ENCODE data around the gene GLUD2.

The GLUD2 gene

DNA sequence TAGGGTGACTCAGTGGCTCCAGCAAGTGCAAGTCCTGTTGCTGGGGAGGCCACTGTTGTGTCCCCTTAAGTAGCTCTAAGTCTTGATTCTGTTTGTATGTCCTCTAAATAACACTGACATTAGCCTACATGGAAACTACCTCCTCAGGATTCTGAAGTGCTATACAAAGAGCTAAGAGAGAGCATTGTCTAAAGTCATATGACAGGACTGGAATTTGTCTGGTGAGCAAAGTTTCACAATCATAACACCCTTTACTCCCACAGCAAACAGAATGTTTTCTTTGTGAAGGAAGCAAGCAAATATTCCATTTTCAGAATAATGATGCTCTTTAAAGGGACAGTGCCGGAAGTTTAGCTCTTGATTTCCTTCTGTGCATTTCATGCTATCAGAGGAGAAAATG, 38.5 kb upstream of the GLUD2 start:
- no peaks in the 10 kb centered on the region for H4K20me1 ChIP-seq (ENCODE audit: insufficient read depth, low read length)
- no peaks in the 10 kb centered on the region for H3F3A ChIP-seq (ENCODE audit: insufficient read depth, low read length)
- H3K4me3 ChIP-seq (ENCODE audit: low read depth, low read length, poor library complexity, severe bottlenecking): no peak overlapping the region
- TF ChIP-seq EZH2 (IDR thresholded peaks at IDR 0.05; ENCODE audit: borderline replicate concordance, low read length): no peak
- TF ChIP-seq, protein P1, sequence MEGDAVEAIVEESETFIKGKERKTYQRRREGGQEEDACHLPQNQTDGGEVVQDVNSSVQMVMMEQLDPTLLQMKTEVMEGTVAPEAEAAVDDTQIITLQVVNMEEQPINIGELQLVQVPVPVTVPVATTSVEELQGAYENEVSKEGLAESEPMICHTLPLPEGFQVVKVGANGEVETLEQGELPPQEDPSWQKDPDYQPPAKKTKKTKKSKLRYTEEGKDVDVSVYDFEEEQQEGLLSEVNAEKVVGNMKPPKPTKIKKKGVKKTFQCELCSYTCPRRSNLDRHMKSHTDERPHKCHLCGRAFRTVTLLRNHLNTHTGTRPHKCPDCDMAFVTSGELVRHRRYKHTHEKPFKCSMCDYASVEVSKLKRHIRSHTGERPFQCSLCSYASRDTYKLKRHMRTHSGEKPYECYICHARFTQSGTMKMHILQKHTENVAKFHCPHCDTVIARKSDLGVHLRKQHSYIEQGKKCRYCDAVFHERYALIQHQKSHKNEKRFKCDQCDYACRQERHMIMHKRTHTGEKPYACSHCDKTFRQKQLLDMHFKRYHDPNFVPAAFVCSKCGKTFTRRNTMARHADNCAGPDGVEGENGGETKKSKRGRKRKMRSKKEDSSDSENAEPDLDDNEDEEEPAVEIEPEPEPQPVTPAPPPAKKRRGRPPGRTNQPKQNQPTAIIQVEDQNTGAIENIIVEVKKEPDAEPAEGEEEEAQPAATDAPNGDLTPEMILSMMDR (IDR thresholded peaks at IDR 0.05; ENCODE audit: low read length): no peak
- H3K9me2 ChIP-seq (ENCODE audit: low read depth, low read length): no peaks in the 10 kb centered on the region
- H3K36me3 ChIP-seq (ENCODE audit: insufficient read depth, low read length): no peaks in the 10 kb centered on the region
- no peak overlapping the region for H3K9ac ChIP-seq (ENCODE audit: low read length)
- H3K27ac ChIP-seq (ENCODE audit: low read depth, low read length, poor library complexity, severe bottlenecking): no peak overlapping the region
- H3K27me3 ChIP-seq (ENCODE audit: insufficient read depth, low read length): no peaks in the 10 kb centered on the region
- H3K4me2 ChIP-seq (ENCODE audit: low read length): no peak overlapping the region
- H2AFZ ChIP-seq (ENCODE audit: low read length): no peak overlapping the region
- no peaks in the 10 kb centered on the region for H3K4me1 ChIP-seq (ENCODE audit: insufficient read depth, low read length, severe bottlenecking)
- H3K9me3 ChIP-seq (ENCODE audit: low read length): no peaks in the 10 kb centered on the region
- no peaks in the 10 kb centered on the region for H3K79me2 ChIP-seq (ENCODE audit: insufficient read depth, low read length)

DNA sequence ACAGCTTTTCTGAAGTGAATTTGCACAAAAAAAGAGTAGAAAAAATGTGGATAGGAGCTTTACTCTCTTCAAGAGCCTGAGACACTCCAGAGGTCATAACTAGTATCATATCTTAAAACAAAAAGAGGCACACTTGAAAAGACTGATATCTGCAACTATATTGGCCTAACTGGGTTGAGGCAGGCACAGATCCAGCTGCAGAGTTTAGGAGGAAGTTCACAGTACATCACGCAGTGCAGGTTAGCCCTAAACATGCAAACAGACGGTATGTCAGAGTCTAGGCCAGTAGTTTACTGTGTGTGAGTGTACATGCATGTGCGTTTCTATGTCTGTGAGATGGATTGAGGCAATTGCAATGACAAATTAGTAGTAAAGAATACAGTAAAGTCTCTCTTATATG, 37.6 kb upstream of the GLUD2 start:
- H3K9ac ChIP-seq (ENCODE audit: low read length): no peak overlapping the region
- H3K9me3 ChIP-seq (ENCODE audit: low read length): no peaks in the 10 kb centered on the region
- no peak overlapping the region for H3K4me2 ChIP-seq (ENCODE audit: low read length)
- H3F3A ChIP-seq (ENCODE audit: insufficient read depth, low read length): no peaks in the 10 kb centered on the region
- no peak overlapping the region for H3K4me3 ChIP-seq (ENCODE audit: low read depth, low read length, poor library complexity, severe bottlenecking)
- no peaks in the 10 kb centered on the region for H3K79me2 ChIP-seq (ENCODE audit: insufficient read depth, low read length)
- no peaks in the 10 kb centered on the region for H3K27me3 ChIP-seq (ENCODE audit: insufficient read depth, low read length)
- no peak overlapping the region for H2AFZ ChIP-seq (ENCODE audit: low read length)
- no peak for TF ChIP-seq EZH2 (IDR thresholded peaks at IDR 0.05; ENCODE audit: borderline replicate concordance, low read length)
- TF ChIP-seq, protein P1 (IDR thresholded peaks at IDR 0.05; ENCODE audit: low read length): no peak
- H3K36me3 ChIP-seq (ENCODE audit: insufficient read depth, low read length): no peaks in the 10 kb centered on the region
- no peaks in the 10 kb centered on the region for H4K20me1 ChIP-seq (ENCODE audit: insufficient read depth, low read length)
- no peaks in the 10 kb centered on the region for H3K4me1 ChIP-seq (ENCODE audit: insufficient read depth, low read length, severe bottlenecking)
- no peaks in the 10 kb centered on the region for H3K9me2 ChIP-seq (ENCODE audit: low read depth, low read length)
- no peak overlapping the region for H3K27ac ChIP-seq (ENCODE audit: low read depth, low read length, poor library complexity, severe bottlenecking)

DNA sequence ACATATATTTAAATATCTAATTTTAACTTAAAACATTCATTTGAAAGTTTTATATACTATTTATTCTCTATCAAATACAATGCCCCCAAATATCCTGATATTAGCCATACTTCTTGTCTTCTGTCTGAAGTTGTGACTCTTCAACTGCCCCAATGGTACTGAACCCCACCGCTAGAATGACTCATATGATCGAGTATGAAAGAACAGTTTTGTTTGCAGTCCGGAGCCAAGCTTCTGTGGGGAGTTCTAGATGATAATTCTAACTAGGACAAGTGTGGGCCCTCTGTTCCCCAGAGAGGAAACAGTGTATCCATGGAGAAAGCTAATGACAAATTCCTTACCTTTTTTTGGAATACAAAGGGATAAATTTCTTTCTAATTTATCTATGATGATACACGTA, 37.2 kb upstream of the GLUD2 start:
- Histone ChIP-seq H3F3A (ENCODE audit: insufficient read depth, low read length) (no peaks in the 10 kb centered on the region), H3K27me3 (ENCODE audit: insufficient read depth, low read length) (no peaks in the 10 kb centered on the region), H3K9ac (ENCODE audit: low read length) (no peak overlapping the region), H3K9me3 (ENCODE audit: low read length) (no peaks in the 10 kb centered on the region), H3K4me3 (ENCODE audit: low read depth, low read length, poor library complexity, severe bottlenecking) (no peak overlapping the region), H3K36me3 (ENCODE audit: insufficient read depth, low read length) (no peaks in the 10 kb centered on the region), H2AFZ (ENCODE audit: low read length) (no peak overlapping the region), H3K4me1 (ENCODE audit: insufficient read depth, low read length, severe bottlenecking) (no peaks in the 10 kb centered on the region), H3K9me2 (ENCODE audit: low read depth, low read length) (no peaks in the 10 kb centered on the region), H3K27ac (ENCODE audit: low read depth, low read length, poor library complexity, severe bottlenecking) (no peak overlapping the region), H4K20me1 (ENCODE audit: insufficient read depth, low read length) (no peaks in the 10 kb centered on the region), H3K79me2 (ENCODE audit: insufficient read depth, low read length) (no peaks in the 10 kb centered on the region), H3K4me2 (ENCODE audit: low read length) (no peak overlapping the region)
- TF ChIP-seq, protein P1 (IDR thresholded peaks at IDR 0.05; ENCODE audit: low read length): no peak
- TF ChIP-seq EZH2 (IDR thresholded peaks at IDR 0.05; ENCODE audit: borderline replicate concordance, low read length): no peak
